K562 (cell line): ENCODE results near the gene PPM1G. TPM values are rescaled to one million over a fixed set of nuclear protein-coding genes. Genes with fewer than 3 reads are reported as not detected.

Source experiments
- AFF4 ChIP-seq: sonication (generic); formaldehyde crosslinking; IDR thresholded peaks from 2 replicates; pipeline ENCODE4 v1.8.0; 2023; ENCODE audit warnings: mild to moderate bottlenecking, missing genetic modification reagents
- CCNT2 ChIP-seq: IDR thresholded peaks from 2 replicates; pipeline ENCODE4 v1.6.1; 2011; ENCODE audit warnings: borderline replicate concordance, low read depth, mild to moderate bottlenecking, moderate library complexity, mixed read lengths, low read length; ENCODE audit not compliant: insufficient read length; ENCODE audit errors: extremely low read depth
- CHAMP1 ChIP-seq: fragments of 450-650 bp; IDR thresholded peaks from 2 replicates; pipeline ENCODE4 v1.6.1; 2016; ENCODE audit warnings: mild to moderate bottlenecking
- EWSR1 ChIP-seq: fragments of 450-650 bp; IDR thresholded peaks from 2 replicates; pipeline ENCODE4 v1.6.1; 2018; ENCODE audit warnings: borderline replicate concordance, mild to moderate bottlenecking, low read depth, moderate library complexity; ENCODE audit not compliant: partially characterized antibody
- HMGN3 ChIP-seq: IDR thresholded peaks from 2 replicates; pipeline ENCODE4 v1.6.1; 2011; ENCODE audit warnings: borderline replicate concordance, low read depth, mild to moderate bottlenecking, mixed read lengths, low read length; ENCODE audit not compliant: insufficient read length; ENCODE audit errors: extremely low read depth
- HNRNPK ChIP-seq: fragments of 200-400 bp; formaldehyde crosslinking; IDR thresholded peaks from one replicate; pipeline ENCODE4 v1.6.1; 2018; ENCODE audit warnings: mild to moderate bottlenecking, low read depth, low read length; ENCODE audit not compliant: poor library complexity, severe bottlenecking
- NCOA2 ChIP-seq, 2 experiments: fragments of 450-650 bp; IDR thresholded peaks; 2 replicates each; pipeline ENCODE4 v1.6.1; 2018; ENCODE audit warnings: mild to moderate bottlenecking in 2 of 2, moderate library complexity in 1 of 2; ENCODE audit not compliant: partially characterized antibody in 2 of 2
- NFE2L1 ChIP-seq: fragments of 450-650 bp; IDR thresholded peaks from 2 replicates; pipeline ENCODE4 v1.6.1; 2016; ENCODE audit warnings: missing genetic modification characterization, low read depth, mild to moderate bottlenecking, missing compliant biosample characterization, moderate library complexity, borderline replicate concordance
- PKNOX1 ChIP-seq: fragments of 450-650 bp; IDR thresholded peaks from 2 replicates; pipeline ENCODE4 v1.6.1; 2016
- RBM25 ChIP-seq: fragments of 200-400 bp; formaldehyde crosslinking; IDR thresholded peaks from 2 replicates; pipeline ENCODE4 v1.6.1; 2018; ENCODE audit warnings: low read length, low read depth, moderate library complexity; ENCODE audit not compliant: severe bottlenecking
- RUNX1 ChIP-seq: sonication (generic); IDR thresholded peaks from 2 replicates; pipeline ENCODE4 v1.6.1; 2016; ENCODE audit warnings: antibody characterized with exemption, low read depth
- SMAD1 ChIP-seq: fragments of 150-350 bp; IDR thresholded peaks from 2 replicates; pipeline ENCODE4 v1.6.1; 2014; ENCODE audit warnings: low read length, low read depth; ENCODE audit not compliant: partially characterized antibody
- SREBF1 ChIP-seq: fragments of 150-350 bp; IDR thresholded peaks from 2 replicates; pipeline ENCODE4 v1.6.1; 2014; ENCODE audit warnings: antibody characterized with exemption, low read depth, low read length, borderline replicate concordance
- STAT6 ChIP-seq: sonication (generic); formaldehyde crosslinking; IDR thresholded peaks from 2 replicates; pipeline ENCODE4 v1.8.1; 2023; ENCODE audit warnings: mild to moderate bottlenecking, missing genetic modification reagents
- XRCC5 ChIP-seq: fragments of 200-400 bp; formaldehyde crosslinking; IDR thresholded peaks from 2 replicates; pipeline ENCODE4 v1.6.1; 2017; ENCODE audit warnings: low read depth, mild to moderate bottlenecking, low read length
- ZNF41 ChIP-seq: fragments of 250-450 bp; sonication (Bioruptor Pico); conservative IDR thresholded peaks from 2 replicates; pipeline ENCODE4 v1.4.0; 2020; ENCODE audit warnings: mild to moderate bottlenecking
- polyA plus RNA-seq, 8 experiments: library from polyadenylated mRNA; depleted of rRNA in 4 of 8; stranded (reverse) in 5 of 8; unstranded in 3 of 8; fragments of >200 nt; fragmentation: Nextera tagmentation in 2 of 8; fragmentation: Illumina TruSeq in 1 of 8; extraction: Ambion mirVana in 2 of 8; extraction: Trizol in 1 of 8; gene quantifications; 2 replicates each; pipeline versions ENCODE4 v1.2.1 to v1.2.3, GENCODE V29; 2011 to 2014; ENCODE audit warnings: inconsistent platforms in 1 of 8, missing spikeins in 1 of 8
- total RNA-seq, 7 experiments: library from RNA; depleted of rRNA in 6 of 7; stranded (reverse); fragments of >200 nt in 6 of 7; fragmentation: Illumina TruSeq in 2 of 7; extraction: Trizol in 2 of 7; gene quantifications; 2 replicates each; pipeline versions ENCODE4 v1.2.1 to v1.2.3, GENCODE V29; 2011 to 2021; ENCODE audit warnings: low replicate concordance in 1 of 7

The PPM1G gene
- total and polyA plus RNA-seq, 9 of the 15 experiments (the other 6 are each of a cell fraction or from before 2014, with no cell fraction given), result 61.7 to 230 (median 153) TPM

GRCh38 chr2:27428213-27428977 lies 19.0 kb upstream of the PPM1G start, which contains the start of gene NRBP1 (continued):
- peak; percentile 55 for TF ChIP-seq AFF4
- TF ChIP-seq HNRNPK, result peak; percentile 80
- no peak for TF ChIP-seq SREBF1
- TF ChIP-seq SMAD1, result no peak
- 0 out of 2 replicates have a peak, but pooled peaks have one; percentile 16 for TF ChIP-seq PKNOX1
- TF ChIP-seq EWSR1, result no peak
- TF ChIP-seq XRCC5, result no peak
- TF ChIP-seq RUNX1, result no peak
- TF ChIP-seq NFE2L1, result no peak
- no peak for TF ChIP-seq CHAMP1
- peak; percentile 74 for TF ChIP-seq RBM25
- peak; percentile 91; the same call in 1 of the 2 replicates for TF ChIP-seq STAT6 (CRISPR knock-in tag)
- TF ChIP-seq CCNT2, result peak; percentile 88
- no peak for TF ChIP-seq ZNF41 (CRISPR knock-in tag)
- peak; percentile 78 for TF ChIP-seq HMGN3
- TF ChIP-seq NCOA2 (IDR thresholded peaks at IDR 0.05; ENCODE audit: partially characterized antibody in 2 of 2), result no peak
